GM21360 (cell line): Measurements from ENCODE around the gene ZNF516.
"Not testable (repeated sequence)": the region's sequence is repeated elsewhere in the genome, so short reads cannot be mapped to it uniquely, and the experiment has no call there.

ENCODE experiments used
- ATAC-seq: cut with Tn5 transposase; IDR thresholded peaks from one replicate; pipeline ENCODE4 v1.9.1; 2021; ENCODE audit warnings: mild to moderate bottlenecking, moderate library complexity; ENCODE audit not compliant: unreplicated experiment

The ZNF516 gene

GRCh38 chr18:76490670-76491472 is 4.2 kb downstream of the ZNF516 start:
- no peak for ATAC-seq

- ATAC-seq = no peak
Observed at GRCh38 chr18:76490033-76490432, 5.0 kb downstream of the ZNF516 start.

- ATAC-seq = no peak
Observed at GRCh38 chr18:76489081-76489480, 6.0 kb downstream of the ZNF516 start.

GRCh38 chr18:76488190-76488589 is 6.9 kb downstream of the ZNF516 start:
- no peak for ATAC-seq

- no peak for ATAC-seq
Observed at GRCh38 chr18:76487782-76488181, 7.3 kb downstream of the ZNF516 start.

- no peak for ATAC-seq
Observed at GRCh38 chr18:76487070-76487469, 8.0 kb downstream of the ZNF516 start.

GRCh38 chr18:76486574-76486973 is 8.5 kb downstream of the ZNF516 start:
- ATAC-seq = no peak

GRCh38 chr18:76486038-76486437 is 9.0 kb downstream of the ZNF516 start:
- no peak for ATAC-seq

GRCh38 chr18:76484749-76485387 is 10.2 kb downstream of the ZNF516 start:
- ATAC-seq = no peak

- no peak for ATAC-seq
Observed at GRCh38 chr18:76483780-76484179, 11.3 kb downstream of the ZNF516 start.

- ATAC-seq = no peak
Observed at GRCh38 chr18:76482971-76483691, 11.9 kb downstream of the ZNF516 start.

- ATAC-seq = no peak
Observed at GRCh38 chr18:76482267-76482666, 12.8 kb downstream of the ZNF516 start.

- no peak for ATAC-seq
Observed at GRCh38 chr18:76480913-76481312, 14.1 kb downstream of the ZNF516 start.

- ATAC-seq = no peak
Observed at GRCh38 chr18:76479351-76480238, 15.4 kb downstream of the ZNF516 start.

GRCh38 chr18:76476665-76477561 is 18.1 kb downstream of the ZNF516 start:
- ATAC-seq = no peak

GRCh38 chr18:76475450-76476194 is 19.4 kb downstream of the ZNF516 start:
- no peak for ATAC-seq

- ATAC-seq = no peak
Observed at GRCh38 chr18:76474824-76475223, 20.2 kb downstream of the ZNF516 start.

- not testable (repeated sequence) for ATAC-seq
Observed at GRCh38 chr18:76473521-76473920, 21.5 kb downstream of the ZNF516 start.

- no peak for ATAC-seq
Observed at GRCh38 chr18:76472829-76473228, 22.2 kb downstream of the ZNF516 start.
